Activated CD8-positive, alpha-beta memory T cell treated with anti-CD3 and anti-CD28 coated beads for 48 hours (primary cell): ENCODE measurements around the gene ILF2.
"Not testable (repeated sequence)": the region's sequence is repeated elsewhere in the genome, so short reads cannot be mapped to it uniquely, and the experiment has no call there.

ENCODE experiments used
- DNase-seq, 3 experiments: peaks; one replicate each; pipeline ENCODE4 v3.0.0-alpha.2; 2020; ENCODE audit warnings: low read depth in 2 of 3, low spot score in 2 of 3

Gene ILF2

DNA sequence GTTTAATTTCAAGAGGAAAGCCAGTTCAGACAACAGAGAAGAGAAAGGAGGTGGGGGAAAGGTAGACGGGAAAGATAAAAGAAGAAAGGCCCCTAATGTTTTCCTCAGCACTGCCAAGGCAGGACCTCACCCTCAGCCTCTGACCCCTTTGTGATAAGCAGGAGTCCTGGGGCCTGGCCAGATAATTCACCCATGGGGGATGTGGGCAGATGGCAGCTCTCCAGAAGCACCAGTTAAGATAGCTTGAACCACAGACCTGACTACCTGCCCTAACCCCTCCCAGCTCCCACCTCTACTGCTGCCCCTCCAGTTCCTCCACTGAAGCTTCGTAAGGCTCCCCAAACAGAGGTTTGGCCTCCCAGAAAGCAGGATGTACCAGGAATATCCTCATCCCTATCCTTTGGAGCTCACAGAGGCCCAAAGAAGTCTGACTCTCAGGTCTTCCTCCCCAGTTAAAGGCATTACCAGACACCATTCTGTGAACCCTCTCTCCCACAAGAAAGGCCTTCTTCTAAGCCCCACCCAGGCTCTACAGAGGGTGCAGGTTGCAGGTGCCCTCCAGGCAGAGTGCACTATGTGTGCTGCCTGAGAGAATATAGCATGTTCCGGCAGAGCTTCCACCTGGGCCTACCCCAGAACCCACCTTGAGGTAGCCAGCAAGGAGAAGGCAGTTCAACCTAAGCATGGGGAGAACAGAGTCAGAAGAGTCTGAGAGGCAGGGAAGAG lies 21.5 kb downstream of the ILF2 start:
- no peak for DNase-seq

DNA sequence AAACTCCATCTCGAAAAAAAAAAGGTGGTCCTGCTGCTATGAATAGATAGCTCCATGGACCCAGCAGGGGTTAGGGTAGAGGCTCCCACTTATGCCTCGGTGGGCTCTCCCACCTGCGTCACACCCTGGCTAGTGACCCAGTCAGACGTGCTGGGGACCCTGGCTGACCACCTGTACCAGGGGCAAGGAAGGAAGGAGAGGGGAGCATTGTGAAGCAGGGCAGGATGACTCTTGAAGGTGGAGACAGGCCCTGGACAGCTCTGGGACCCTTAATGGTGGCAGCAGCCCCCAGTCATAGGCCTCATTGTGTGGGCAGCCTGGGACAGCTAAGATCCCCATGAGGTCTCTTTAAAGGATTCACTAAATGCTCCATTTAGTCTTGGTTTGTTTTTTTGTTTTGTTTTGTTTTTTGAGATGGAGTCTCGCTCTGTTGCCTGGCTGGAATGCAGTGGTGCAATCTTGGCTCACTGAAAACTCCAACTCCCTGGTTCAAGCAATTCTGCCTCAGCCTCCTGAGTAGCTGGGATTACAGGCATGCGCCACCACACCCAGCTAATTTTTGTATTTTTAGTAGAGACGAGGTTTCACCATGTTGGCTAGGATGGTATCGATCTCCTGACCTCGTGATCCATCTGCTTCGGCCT lies 22.7 kb downstream of the ILF2 start:
- DNase-seq: no peak

DNA sequence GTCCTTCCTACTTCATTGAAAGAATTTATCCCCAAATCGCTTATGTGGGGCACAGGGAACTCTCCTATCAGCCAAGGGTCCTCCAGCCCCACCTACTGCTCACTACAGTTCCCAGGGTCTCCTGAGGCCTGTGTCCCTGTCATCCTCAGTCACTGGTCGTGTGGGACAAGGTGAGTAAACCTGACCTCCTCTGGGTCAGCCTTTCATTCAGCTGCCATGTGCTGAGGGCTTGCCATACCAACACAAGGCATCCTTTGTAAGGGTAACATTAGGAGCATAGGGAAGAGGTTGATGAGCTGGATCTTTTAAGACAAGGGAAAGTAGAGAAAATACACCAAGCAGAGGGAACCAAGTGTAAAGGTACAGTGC lies 23.5 kb downstream of the ILF2 start:
- no peak for DNase-seq

DNA sequence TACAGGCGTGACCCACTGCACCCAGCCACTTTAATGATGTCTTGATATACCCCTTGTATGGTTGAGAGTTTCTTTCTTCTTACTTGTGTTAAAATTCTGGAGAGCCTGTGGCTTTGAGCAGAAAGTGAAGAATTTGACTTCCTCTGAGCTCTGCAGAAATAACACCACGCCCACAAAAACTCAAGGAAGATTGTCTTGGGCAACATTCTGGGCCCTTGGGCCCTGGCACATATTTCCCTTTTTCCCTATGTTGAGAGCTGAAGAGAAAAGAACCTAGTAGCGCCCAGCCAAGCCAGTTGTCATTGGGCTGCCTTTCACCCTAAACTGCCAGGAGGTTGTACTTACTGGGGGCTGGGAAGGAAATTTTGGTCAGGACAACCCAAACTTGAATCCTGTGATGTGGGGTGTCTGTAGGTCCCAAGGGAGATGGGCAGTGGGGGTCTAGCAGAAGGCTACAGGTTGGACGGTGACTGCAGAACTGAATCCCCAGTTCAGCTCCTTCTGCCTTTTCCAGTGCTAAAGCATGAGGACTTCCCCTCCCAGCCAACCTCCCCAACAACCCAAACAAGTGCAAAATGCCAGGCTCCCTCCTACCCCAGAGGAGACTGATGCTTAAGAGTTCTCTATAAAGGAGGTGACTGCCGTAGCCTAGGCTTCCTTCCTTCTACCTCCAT lies 24.0 kb downstream of the ILF2 start:
- DNase-seq: no peak

DNA sequence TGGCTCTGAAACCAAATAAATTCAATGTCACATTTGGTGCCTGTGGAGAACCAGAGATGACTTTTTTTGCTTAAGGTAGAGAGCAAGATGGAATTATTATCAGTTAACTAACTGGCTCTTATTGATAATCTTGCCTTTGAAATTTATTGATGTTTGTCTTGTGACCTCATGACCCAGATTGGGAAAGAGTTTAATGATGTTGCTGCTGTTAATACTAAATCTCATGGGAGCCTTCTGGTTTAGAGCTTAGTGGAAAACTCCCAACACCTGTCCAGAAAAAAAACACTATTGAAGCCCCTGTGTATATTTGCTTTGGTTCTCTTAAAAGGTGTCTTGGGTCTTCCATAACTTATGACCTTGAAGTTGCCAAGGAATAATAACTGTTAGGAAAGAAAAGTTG lies 27.0 kb downstream of the ILF2 start:
- no peak for DNase-seq

DNA sequence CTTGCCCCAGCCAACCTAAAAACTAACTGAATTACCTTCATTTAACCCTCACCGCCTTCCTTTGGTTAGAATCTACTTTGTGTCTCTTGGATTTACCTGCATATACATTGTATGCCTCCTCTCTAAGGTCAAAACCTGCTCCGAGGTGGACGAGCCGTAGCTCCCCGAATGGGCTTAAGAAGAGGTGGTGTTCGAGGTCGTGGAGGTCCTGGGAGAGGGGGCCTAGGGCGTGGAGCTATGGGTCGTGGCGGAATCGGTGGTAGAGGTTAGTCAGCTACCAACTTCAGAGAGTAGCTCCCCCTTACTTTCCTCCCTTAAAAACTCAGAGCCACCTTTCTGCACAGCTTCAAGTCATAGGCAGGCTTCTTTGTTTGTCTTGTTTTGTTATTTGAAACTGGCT lies 27.7 kb downstream of the ILF2 start:
- DNase-seq: no peak

DNA sequence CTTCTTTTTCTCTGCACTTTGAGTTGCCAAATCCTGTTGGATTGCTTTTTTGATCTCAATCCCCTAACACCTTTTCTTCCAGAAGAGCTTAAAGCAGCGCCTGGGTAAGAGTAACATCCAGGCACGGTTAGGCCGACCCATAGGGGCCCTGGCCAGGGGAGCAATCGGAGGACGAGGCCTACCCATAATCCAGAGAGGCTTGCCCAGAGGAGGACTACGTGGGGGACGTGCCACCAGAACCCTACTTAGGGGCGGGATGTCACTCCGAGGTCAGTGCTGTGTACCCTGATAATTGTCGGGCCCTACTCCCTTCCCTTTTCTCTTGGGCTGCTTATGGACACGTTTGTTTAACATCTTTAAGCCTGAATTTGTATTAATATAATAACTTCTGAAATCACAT lies 28.6 kb downstream of the ILF2 start:
- no peak for DNase-seq

DNA sequence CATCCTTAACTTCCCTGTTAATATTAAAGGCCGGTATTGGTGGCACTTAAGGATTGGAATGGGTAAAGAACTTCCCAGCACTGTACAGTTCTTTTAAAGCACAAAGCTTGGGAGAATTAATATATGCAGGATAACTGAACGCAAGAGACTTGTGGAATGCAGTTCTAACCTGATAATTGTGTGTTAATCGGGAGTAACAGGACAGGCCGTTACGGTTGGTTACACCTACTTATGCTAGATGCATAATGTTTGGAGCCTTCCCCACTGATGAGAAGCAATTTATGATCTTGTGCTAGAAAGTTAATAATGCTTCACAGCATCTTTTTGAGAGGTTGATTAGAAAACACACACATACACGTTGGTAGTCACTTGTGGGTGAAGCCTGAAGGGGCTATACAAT lies 29.9 kb downstream of the ILF2 start:
- DNase-seq: no peak

DNA sequence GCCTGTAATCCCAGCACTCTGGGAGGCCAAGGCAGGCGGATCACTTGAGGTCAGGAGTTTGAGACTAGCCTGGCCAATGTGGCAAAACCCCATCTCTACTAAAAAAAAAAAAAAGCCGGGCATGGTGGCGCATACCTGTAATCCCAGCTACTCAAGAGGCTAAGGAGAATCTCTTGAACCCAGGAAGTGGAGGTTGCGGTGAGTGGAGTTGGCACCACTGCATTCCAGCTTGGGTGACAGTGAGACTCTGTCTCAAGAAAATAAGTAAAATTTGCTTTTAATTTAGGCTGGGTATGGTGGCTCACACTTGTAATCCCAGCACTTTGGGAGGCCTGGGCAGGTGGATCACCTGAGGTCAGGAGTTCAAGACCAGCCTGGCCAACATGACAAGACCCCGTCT lies 30.6 kb downstream of the ILF2 start:
- not testable (repeated sequence) for DNase-seq

DNA sequence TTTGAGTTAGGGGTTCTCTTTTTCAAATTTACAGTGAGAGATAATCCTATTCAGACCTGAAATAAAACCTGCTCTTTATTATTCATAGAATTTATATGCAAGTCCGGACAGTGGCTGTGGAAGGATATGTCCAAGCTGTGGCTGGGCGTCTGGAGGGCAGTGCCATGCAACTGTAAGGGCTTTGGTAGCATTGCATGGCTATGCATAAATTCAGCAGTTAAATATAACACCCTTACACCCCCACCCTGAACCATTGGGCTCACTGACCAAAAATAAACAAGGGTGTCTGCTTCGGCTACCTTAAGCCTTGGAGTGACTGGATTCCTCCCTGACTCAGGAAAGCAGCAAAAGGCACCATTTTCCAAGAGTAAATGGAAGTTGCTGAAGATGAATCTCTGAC lies 31.5 kb downstream of the ILF2 start:
- DNase-seq: no peak

DNA sequence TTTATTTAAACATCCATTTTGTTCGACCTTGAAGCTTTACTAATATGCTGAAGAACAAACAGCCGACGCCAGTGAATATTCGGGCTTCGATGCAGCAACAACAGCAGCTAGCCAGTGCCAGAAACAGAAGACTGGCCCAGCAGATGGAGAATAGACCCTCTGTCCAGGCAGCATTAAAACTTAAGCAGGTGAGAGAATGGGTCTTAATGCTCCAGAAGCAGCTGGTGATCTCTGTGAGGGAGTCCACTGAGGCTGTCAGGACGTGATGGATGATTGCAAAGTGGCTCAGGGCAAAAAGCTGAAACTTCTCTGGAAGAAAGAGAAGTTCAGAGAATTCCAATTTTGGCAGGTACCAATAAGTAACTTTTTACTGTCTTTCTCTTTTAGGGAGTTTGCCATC lies 32.5 kb downstream of the ILF2 start:
- no peak for DNase-seq

DNA sequence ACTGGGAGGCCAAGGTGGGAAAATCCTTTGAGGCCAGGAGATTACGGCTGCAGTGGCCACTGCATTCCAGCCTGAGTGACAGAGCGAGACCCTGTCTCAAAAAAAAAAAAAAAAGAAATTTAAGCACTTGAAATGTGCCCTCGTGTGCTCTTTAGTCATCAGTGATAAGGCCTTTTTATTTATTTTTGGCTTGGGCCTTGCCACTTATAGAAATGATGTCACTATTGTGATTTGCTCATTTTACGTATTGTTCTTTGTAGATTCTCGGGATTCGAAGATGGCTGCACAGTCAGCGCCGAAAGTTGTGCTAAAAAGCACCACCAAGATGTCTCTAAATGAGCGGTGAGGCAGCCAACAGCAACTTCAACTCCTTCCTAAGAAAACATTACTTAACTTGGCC lies 34.5 kb downstream of the ILF2 start:
- no peak for DNase-seq

DNA sequence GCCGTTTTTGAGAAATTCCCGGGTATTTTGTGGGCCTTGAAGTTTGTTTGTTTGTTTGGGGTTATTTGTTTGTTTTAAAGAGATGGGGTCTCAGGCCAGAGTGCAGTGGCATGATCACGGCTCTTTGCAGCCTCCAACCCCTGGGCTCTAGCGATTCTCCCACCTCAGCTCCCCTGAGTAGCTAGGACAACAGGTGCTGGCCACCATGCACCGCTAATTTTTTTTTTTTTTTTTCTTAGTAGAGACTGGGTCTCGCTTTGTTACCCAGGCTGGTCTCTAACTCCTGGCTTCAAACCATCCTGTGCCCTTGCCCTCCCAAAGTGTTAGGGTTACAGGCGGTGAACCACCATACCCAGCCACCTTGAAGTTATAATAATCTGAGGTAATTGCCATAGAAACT lies 34.9 kb downstream of the ILF2 start:
- DNase-seq: no peak

DNA sequence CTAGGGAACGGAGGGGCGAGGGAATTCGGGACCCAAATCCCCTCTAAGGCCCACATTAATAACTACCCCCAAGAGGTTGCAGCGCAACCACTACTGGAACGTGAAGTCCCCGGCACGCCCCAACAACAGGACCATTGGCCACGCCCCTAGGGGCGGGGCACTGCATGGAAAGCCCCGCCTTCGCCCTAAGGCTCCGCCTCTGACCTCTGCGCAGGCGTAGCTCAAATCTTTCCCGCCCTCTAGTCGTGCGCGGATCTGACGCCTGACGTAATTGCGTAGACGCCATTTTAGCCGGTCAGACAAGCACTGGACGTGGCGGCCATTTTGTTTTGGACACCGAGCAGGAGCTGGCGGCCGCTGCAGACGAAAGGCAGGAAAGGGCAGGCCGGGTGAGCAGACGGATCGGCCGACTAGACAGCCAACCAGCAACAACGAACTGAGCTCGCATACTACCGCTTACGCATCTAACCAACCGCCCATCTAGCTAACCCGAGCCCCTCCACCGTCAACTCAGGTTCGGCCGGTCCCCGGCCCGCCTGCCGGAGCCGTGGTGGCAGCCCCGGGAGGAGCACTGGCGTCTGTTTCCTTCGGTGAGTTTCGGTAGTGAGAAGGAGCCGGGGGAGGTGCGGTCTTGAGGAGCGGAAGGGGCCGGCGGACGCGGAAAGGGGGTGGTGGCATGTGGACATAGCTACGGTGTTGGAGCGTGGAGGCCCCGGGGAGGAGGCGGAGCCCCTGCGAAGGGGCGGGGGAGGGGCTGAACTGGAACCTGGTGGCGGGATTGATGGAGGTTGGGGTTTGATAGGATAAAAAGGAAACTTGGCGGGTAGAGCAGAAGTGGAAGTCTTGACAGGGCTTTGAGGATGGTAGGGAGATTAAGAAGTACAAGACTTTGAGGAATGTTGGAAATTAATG lies 36.8 kb downstream of the ILF2 start, which contains the start of gene CHTOP:
Gene CHTOP (plus strand): TSS at position 313 of the 912 bp plus-strand sequence. CDS start 2,523 bp downstream, outside the sequence.
- DNase-seq: peak; percentile 94 to 97 (median 96)

DNA sequence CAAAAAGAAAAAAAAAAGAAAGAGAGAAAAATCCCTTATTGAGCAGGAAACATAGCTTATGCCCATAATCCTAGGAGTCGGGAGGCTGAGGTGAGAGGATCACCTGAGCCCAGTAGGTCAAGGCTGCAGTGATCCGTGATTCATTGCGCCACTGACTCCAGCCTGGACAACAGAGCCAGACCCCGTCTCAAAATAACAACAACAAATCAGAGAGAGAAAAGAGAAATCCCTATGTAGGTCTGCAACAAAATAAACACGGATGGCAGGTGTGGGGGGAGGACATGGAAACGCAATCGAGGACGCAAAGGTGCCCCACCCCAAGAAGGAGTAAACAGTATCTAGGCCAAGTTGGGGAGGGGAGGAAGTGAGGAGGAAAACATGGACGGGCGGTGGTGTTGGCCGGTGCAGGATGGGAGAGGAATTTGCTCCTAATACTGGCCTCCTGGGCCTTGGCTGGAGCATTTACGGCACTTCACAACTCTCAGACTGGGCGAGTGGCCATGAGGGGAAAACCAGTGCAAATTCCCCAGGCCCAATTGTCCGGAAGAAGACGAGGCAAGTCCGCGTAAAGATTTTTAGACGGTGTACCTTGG lies 37.5 kb downstream of the ILF2 start:
- no peak for DNase-seq

DNA sequence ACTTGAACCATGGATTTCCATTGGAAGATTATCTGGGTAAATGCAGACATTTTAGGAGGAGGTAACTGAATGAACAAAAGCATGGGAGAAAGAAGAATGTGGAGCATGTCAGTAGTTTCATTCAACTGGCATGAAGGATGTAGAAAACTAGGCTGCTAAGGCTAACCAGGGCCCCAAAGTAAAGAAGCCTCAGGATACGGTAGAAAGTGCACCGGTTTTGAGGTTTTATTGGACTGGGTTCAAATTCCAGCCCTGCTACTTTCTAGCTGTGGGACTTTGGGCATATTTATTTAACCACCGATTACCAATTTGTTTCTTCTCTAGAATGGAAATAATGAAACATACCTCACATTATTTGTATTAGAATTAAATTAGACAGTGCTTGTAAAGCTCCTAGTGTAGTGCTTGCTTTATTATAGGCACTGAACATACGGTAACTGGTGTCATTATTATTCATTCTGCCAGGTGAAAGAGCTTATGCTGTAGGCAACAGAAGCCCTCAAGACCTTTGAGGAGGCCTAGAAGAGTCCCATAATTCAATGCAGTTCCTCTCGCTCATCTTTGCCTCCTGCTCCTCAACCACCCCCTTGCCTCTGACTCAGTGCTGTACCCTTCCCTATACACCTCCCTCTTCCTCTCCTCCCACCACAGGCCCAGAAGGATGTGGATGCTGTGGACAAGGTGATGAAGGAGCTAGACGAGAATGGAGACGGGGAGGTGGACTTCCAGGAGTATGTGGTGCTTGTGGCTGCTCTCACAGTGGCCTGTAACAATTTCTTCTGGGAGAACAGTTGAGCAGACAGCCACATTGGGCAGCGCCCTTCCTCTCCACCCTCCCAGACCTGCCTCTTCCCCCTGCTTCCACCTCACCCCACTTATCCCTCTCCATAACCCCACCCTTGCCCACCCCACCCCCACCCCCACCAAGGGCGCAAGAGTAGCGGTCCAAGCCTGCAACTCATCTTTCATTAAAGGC lies 39.5 kb downstream of the ILF2 start:
- no peak for DNase-seq

DNA sequence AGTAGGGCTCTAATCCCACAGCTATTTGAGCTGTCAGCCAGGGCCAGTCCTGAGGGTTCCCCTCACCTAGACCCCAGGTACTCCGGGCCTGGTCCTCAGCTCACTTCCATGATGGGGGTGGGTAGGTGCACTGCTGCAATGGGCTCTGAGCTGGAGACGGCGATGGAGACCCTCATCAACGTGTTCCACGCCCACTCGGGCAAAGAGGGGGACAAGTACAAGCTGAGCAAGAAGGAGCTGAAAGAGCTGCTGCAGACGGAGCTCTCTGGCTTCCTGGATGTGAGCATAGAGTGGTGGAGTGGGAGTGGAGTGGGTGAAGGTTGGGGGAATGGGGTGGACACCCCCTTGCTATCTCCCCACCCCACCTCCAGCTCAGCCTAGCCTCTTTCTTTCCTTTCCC lies 40.4 kb downstream of the ILF2 start:
- no peak for DNase-seq

DNA sequence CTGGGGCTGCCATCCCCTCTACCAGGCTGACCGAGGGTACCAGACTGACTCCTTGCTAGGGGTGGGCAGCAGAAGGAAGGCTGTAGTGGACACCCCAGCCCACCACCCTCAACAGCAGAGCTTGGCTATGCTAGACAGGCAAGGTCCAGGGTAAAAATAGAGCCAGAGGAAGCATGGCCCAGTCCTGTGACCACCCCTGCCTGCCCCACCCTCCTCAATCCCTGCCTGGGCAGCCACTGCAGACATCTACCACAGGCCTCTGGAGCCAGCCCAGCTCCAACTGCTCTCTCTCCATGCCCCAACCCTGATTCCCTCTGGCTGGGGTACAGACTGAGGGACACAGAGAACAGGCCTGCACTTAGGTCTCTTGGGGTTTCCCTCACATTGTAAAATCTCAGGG lies 40.8 kb downstream of the ILF2 start:
- no peak for DNase-seq

DNA sequence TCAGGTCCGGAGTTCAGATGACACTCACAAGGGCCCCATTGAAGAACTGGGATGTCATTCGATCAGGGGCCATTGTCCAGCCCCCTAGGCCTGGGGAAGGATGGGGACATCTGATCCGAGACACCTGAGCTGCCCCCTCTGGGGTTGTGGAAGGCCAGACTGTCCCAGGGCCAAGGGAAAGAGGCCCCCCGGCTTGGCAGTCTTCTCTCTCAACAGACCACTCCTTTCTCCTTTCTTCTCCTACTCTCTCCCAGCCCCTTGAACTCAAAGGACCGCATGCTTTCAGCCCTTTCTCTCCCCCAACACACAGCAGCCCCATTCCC lies 41.5 kb downstream of the ILF2 start:
- DNase-seq: no peak
